Measurements from ENCODE around the gene MIA2.
"Not testable (repeated sequence)": the region's sequence is repeated elsewhere in the genome, so short reads cannot be mapped to it uniquely, and the experiment has no call there.

MIA2 gene

DNA sequence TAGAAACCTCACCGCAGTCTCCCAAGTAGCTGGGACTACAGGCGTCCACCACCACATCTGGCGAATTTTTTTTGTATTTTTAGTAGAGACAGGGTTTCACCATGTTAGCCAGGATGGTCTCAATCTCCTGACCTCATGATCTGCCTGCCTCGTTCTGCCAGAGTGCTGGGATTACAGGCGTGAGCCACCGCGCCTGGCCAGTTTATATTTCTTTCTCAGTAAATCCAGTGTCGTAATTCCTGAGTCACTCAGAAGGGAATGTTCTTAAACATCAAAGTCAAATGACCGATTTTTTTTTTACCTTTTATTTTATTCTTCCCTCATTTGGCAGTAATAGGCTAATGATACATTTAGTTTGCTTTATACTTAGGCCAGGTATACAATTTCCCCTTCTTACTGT, 118.0 kb downstream of the MIA2 start:
- DNase-seq: no peak

DNA sequence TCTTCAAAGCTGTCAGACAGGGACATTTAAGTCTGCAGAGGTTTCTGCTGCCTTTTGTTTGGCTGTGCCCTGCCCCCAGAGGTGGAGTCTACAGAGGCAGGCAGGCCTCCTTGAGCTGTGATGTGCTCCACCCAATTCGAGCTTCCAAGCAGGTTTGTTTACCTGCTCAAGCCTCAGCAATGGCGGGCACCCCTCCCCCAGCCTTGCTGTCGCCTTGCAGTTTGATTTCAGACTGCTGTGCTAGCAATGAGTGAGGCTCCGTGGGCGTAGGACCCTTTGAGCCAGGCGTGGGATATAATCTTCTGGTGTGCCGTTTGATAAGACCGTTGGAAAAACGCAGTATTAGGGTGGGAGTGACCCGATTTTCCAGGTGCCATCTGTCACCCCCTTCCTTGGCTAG, 125.4 kb downstream of the MIA2 start:
- DNase-seq: not testable (repeated sequence)

DNA sequence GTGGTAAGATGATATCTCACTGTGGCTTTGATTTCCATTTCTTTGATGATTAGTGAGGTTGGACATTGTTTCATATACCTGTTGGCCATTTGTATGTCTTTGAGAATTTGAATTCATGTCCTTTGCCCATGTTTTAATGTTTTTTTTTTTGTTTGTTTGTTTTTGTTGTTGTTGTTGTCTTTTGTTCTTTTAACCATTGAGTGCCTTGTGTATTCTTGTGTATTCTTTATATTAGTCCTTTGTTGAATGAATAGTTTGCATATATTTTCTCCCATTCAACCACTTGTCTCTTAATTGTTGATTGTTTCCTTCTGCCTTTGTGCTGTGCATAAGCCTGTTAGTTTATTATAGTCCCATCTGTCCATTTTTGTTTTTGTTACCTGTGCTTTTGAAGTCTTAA, 126.6 kb downstream of the MIA2 start:
- no peak for DNase-seq

DNA sequence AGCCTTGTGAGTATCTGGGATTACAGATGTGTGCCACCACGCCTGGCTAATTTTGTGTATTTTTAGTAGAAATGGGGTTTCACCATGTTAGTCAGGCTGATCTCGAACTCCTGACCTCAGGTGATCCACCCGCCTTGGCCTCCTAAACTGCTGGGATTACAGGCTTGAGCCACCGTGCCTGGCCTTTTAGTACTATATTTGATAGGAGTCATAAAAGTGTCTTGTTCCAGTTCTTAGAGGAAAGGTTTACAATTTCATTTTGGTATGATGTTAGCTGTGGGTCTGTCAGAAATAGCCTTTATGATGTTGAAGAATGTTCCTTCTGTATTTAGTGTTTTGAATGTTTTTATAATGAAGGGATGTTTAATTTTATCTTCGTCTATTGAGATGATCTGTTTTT, 127.8 kb downstream of the MIA2 start:
- DNase-seq: not testable (repeated sequence)

DNA sequence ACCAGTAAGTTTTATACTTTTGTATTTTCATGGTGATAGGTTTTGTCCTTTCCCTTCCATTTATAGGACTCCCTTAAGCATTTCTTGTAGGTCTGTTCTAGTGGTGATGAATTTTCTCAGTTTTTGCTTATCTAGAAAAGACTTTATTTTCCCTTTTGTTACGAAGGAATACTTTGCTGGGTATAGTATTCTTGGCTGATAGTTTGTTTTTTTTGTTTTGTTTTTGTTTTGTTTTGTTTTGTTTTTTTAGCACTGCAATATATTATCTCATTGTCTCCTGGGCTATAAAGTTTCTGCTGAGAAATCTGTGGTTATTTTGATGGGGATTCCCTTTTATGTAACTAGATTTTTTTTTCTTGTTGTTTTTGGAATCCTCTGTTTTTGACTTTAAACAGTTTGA, 130.8 kb downstream of the MIA2 start:
- DNase-seq: no peak

DNA sequence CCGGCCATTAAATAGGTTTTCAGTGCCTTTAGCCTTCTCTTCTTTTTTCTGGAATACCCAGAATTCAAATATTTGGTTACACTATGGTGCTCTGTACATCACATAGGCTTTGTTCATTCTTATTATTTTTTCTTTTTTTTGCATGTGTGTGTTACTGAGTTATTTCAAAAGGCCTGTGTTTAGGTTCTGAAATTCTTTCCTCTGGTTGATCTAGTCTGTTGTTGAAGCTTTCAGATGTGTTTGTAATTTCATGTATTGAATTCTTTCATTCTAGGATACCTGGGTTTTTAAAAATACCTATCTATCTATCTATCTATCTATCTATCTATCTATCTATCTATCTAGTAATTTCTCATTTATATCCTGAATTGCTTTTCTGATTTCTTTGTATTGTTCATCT, 131.6 kb downstream of the MIA2 start:
- DNase-seq: no peak

DNA sequence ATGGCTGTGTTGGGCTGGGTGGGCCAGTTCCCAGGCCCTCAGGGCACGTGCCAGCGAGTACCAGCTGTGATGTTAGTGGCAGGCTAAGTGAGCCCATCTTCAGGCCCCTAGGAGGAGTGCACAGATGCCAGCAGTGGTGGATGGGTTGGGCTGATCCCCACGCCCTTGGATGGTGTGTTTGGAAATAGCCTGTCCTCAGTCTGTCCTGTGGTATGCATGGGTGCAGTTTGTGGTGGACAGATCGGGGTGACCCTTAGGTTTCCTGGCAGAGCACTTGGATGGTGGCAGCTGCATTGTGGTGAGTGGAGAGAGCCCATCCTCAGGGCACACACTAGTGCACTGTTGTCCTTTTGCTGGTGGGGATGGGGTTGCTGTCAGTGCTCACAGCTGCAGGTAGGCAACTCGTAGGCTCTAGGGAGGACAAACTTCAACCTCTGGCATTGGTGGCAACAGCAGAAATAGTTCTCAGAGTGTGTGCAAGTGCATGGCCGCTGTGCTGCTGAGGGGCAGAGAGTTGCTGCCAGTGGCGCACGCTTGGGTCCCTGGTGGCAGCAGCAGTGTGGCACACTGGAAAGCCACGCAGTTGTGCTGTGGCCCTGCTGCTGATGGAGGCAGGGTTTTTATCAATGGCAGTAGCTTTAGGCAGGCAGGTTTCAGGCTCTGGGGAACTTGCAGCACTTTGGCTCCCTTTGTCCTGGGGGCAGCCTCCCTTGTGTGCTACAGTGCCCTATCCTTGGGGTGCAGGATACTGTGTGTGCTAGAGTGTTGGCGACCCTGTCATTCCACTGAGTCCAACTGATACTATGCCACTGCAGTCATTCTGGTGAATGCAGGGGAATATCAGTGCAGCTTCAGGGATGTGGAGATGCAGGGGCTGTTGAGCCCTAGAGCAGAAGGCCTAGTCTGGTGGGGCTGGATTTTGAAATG, 133.0 kb downstream of the MIA2 start:
- DNase-seq: no peak

DNA sequence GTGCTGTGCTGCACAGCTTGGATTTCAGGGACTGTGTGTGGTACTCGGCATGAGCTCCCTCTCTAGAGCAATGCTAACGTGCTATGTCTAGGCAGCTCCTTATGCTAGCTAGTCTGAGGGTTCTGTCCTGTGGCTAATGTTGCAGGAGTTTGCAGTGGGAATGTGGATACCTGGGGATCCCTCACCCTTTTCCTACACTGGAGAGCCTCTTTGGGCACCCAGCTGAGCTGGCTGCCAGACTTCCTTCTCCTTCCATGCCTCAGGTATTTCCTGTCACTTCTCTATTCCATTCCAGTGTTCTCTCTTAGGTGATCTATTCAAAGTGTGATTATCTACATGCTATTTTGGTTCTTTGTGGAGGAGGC, 133.7 kb downstream of the MIA2 start:
- no peak for DNase-seq

DNA sequence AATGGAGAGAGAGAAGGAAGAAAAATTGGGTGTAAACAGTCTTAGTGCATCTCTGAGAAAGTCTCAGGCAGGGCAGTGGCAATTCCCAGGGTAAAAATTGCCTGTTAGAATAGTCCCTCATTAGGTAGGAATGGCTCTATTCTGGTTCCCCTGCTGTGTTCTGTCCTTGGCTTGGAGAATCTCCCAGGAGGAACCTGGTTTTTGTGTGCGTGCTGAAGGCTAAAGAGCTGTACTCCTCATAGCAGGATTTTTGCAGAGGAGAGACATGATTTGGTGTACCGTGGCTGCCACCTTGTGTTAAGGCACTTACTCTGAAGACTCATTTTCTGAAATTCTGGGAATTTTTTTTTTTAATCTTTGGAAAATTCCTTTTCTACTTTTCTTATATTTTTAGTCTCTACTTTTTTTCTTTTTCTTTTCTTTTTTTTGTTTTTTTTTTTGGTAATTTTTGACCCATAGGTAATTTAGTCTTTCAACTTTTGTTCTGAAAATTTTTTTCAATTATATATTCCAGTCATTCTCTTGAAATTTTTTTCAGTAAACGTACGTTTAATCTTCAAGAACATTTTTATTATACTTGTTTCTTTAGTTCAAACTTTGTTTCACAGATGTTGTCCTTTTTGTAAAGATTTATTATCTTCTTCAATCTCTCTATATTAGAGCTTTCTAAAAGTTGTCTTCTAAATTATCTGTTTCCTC, 134.7 kb downstream of the MIA2 start:
- peak; percentile 53 for DNase-seq

DNA sequence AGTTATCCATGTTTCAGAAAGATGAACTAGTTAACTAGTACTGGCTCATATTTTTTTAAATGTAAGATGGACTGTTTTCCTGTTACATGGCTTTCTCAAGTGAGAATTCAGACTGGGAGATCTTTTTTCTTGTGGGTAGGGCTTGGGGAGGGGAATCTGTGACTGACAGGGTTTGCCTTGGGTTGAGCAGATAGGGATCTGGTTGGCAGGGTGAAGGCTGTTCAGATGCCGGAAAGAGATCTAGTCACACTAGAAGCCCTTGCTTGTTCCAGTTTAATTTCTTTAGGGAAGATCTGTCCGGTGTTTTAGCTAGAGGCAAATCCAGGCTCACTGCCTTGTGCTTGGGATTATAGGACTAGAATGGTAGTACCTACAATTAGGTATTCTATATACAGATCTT, 135.3 kb downstream of the MIA2 start:
- no peak for DNase-seq

DNA sequence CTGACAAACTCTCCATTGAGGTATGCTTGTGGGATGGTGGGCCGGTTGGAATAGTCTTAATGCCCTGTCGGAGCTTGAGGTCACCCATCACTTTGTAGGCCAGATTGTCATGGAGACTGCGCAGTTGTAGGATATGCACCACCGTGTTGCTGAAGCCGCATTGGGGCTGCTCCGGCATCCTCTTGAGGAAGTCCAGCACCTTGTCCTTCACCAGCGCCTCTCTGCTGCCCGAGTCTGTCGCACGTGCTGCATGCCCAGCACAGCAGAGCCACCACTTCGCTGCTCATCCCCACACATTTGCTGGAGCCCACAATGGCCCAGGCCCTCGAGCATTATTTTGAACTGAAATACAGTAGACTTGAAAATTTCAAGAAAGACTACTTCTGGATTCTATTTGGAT, 136.7 kb downstream of the MIA2 start:
- DNase-seq: no peak

DNA sequence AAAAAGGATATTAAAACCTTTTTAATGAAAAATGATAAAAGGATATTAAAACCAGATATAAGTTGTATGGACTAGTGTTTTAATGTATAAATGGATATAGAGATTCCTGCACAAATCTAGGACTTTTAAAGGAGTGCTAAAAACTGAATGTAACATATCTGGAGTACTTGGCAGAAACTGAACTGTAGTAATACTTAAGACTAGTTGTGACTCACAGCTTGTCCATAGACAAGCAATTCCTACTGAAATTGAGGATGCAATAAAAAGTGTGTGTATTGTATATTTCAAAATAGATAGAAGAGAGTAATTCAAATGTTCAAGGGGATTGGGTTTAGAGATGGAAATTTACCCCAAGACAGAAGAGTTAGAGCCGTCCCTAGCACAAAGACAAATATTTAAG, 138.9 kb downstream of the MIA2 start:
- DNase-seq: no peak

DNA sequence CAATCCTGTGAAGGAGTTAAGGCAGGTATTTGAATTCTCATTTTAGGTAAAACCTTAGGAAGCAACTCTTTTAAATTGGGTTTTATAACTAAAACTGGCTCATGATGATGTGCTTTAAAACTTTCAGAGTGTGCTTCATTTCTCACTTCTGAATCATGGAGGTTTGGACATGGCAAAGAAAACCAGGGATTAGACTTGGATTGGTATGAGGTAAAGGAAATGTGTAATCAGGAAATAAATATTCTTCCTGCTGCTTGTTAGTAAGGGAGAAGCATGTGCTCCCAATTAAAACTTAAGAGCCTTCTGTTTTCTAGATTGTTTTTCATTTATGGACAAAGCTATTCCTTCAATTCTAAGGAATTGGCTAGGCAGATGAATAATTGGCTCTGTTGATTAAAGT, 141.1 kb downstream of the MIA2 start:
- no peak for DNase-seq

DNA sequence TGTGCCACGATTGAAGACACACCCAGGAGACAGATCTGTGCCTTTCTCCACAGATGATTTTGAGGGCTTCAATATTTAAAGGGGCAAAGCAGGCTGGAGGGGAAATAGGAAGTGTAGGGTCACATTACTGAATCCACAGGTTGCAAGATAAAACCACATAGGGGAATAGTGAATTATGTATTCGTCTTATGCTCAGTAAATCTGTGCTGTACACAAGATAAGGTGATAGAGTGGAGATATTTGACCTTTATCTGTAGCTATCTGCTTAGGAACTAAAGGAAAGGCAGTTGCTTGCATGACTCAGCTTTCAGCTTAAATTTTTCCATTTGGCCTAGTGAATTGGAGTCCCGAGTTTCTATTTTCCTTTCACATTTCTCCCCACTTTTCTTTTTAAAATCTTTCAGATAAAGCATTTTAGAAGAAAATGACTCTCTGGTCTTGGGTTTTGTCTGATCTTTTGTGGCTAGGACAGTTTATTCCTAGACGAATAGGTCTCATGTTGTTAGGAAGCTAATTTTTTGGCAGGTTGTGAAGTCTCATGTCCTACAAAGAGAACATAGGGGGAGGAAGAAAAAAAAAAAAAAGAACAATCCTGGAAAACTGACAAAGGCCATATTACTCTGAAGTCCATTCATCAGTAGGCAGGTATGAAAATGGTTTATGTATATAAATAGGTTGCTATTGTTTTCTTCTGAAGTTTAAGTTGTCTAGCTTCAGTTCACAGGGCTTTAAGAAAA, 143.1 kb downstream of the MIA2 start:
- DNase-seq: no peak

DNA sequence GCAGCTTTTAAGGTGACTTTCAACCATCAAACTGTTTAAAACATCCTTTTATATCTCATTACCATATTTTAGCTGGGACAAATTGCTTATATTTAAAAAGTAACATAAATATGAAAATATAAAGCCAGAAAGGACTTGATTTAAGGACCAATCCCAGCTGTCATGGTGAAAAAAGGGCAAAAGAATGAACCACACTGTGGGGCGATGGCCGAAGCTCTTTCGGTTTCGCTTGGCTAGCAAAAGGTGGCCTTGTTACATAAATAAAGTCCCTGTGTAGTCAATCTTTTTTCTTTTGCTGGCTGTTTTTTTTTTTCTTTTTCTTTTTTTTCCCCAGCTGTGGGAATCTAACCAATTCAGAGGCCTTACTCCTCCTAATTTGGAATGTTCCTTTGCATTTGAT, 147.7 kb downstream of the MIA2 start:
- DNase-seq: no peak

DNA sequence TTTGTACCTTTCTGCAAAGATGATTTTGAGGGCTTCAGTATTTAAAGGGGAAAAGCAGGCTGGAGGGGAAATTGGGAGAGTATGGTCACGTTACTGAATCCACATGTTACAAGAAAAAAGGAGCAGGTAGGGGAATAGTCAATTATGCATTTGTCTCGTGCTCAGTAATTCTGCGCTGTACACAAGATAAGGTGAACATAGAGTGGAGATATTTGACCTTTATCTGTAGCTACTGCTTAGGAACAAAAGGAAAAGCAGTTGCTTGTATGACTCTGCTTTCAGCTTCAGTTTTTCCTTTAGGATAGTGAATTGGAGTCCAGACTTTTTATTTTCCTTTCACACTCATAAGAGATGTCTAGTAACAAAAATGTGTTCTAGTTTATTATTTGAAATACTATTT, 148.7 kb downstream of the MIA2 start:
- no peak for DNase-seq

DNA sequence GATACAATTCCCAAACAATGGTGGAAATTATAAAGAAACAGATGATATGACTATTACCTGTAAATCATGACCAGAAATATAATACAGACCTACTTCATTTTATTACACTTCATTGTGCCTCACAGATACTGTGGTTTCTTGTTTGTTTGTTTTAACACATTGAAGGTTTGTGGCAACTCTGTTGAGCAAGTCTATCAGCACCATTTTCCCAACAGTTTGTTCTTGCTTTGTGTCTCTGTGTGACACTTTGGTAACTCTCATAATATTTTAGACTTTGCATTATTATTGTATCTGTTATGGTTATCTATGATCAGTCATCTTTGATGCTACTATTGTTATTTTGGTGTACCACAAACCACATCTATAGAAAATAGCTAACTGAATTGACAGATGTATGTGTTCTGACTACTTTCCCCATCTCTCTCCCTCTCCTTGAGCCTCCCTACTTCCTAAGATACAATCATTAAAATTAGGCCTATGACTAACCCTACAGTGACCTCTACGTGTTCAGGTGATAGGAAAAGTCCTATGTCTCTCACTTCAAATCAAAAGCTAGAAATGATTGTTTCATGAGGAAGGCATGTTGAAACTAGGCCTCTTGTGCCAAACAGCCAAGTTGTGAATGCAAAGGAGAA, 149.4 kb downstream of the MIA2 start:
- no peak for DNase-seq

DNA sequence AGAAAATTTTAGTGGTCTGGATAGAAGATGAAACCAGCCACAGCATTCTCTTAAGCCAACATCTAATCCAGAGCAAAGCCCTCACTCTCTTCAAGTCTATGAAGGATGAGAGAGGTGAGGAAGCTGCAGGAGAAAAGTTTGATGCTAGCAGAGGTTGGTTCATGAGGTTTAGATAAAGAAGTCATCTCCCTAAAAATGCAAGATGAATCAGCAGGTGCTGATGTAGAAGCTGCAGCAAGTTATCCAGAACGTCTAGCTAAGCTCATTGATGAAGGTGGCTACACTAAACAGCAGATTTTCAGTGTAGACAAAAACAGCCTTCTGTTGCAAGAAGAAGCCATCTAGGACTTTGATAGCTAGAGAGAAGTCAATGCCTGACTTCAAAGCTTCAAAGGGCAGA, 150.0 kb downstream of the MIA2 start:
- DNase-seq: no peak

DNA sequence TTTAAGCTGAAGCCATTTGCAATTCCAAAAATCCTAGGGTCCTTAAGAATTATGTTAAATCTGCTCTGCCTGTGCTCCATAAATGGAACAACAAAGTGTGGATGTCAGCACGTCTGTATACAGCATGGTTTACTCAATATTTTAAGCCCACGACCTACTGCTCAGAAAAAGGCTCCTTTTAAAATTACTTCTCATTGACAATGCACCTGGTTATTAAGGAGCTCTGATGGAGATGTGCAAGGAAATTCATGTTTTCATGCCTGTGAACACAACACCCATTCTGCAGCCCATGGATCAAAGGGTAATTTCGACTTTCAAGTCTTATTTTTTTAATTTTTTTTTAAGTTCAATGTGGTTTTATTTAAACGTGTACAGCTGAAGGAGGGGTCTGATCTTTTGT, 150.5 kb downstream of the MIA2 start:
- no peak for DNase-seq

DNA sequence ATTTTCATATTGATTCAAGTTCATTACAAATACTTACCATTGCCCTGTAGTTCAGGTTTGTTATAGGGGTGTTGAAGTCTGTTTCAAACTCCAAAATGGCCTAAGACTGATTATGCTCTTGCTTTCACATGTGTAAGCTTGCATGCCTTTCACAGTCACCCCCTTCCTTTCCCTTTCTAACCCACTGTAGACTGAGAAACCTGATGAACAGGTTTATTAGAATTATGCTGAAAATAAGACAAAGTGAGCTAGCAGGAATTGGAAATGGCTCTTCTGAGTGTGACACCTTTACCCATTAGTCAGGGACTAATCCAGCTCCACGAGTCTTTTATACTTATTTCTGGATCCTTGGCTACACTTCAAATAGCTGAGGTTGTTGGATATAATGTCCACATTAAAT, 159.6 kb downstream of the MIA2 start:
- no peak for DNase-seq

DNA sequence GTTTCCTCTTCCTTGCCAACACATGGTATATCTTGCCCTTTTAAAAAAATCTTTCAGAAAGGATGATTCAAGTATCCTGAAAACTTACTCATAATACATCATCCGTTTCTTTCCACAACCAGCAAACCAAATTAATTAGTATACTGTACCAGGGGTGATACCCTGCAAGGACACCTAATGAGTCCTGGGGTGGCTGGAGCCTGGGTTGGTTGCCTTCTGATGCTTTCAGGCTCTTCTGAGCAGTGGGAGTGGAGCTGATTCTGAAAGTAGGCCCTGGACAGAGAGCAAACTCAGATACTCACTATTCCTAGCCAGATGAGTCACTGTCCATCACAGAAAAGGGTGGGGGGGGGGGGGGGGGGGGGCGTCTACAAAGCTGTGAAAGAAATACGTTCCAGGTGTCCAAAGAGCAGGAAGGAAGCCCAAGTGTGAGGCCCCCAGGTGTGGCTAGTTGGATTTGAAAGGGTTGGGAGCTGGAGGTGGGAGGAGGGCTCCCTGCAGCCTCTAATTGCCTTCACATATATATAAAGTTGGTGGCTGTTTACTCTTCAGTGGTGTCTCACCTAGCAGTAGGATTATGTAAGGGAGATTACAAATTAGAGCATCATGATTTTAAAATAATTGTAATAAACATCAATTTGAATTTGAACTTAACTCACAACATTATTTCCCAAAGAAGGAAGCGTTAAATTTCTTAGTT, 162.0 kb downstream of the MIA2 start:
- DNase-seq: no peak

DNA sequence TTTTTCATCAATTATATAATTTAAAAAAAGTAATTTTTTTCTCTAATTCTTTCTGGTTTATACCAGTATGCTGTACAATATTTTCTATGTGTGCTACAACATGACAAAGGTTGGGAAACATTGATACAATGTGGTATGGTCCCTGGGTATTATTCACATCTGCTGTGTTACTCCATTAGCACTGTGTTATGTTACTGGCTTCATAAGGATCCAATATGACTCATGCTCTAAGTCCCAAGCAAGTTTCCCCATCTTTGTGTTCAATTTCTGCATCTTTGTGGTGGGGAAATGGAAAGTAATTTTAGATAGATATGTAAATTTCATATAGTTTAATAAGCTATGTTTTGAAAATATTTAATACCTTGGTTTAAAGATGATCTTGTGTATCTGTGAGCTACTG, 162.7 kb downstream of the MIA2 start:
- DNase-seq: no peak

DNA sequence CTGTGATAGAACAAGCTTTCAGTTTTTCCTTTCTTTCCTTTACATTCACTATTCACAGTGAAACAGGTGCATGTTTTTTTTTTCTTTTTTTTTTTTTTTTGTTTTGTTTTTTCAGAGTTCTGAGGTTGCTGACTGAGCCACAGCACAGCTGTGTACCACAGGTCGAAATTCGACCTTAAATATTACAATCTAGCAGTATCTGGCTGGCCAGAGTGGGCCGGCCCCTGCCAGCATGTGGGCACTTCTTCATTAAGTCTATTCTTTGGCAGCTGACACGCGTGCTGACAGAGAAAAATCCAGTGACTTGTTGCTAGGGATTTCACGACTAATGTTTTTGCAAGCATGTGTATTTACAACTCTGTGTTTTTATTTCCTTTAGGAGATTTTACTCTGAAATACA, 164.7 kb downstream of the MIA2 start:
- no peak for DNase-seq

All from NCI-H1105 (cell line).